ENCODE data around the gene FSTL1.

FSTL1 gene

GRCh38 chr3:120418446-120418845 is 32.3 kb downstream of the FSTL1 start (continued):
- TF ChIP-seq ZNF366 (tag by site-specific recombination; conservative IDR thresholded peaks at IDR 0.05) (no peak), ZNF600 (tag by site-specific recombination; IDR thresholded peaks at IDR 0.05) (no peak), ZNF660 (tag by site-specific recombination; IDR thresholded peaks at IDR 0.05) (no peak), ZNF311 (tag by site-specific recombination; IDR thresholded peaks at IDR 0.05; ENCODE audit: borderline replicate concordance) (no peak), TRIM28 (IDR thresholded peaks at IDR 0.05; ENCODE audit: borderline replicate concordance, low read length) (no peak), ZNF610 (tag by site-specific recombination; IDR thresholded peaks at IDR 0.05; ENCODE audit: borderline replicate concordance) (no peak), ZNF133 (tag by site-specific recombination; IDR thresholded peaks at IDR 0.05) (no peak)

DNA sequence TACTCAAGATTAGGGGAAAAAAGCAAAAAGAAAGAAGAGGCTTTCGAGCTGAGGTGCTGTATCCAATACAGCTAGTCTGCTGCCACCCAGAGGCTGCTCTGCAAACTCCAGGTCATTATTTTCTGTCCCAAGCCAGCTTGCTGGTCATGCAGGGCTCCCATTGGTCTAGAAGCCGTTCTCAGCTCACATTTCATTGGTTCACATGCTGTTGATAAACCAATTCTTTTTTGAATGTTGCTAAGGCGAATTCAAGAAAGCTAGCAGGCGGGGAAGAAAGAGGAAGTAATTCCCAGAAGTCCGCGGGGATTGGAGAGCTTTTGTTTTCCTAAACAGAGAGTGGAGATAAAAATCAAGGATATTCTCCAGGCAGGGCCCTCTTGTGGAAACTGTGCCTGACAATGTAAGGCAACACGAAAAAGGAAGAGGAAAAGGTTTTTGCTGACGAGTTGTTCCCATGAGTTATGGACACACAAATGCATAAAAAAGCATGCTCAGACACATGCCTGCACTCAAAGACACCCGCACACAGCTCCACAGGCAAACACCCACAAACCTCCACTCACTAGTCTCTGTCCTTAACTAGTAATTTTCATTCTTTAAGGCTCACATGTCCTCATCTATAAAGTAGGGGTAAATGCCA is 33.4 kb downstream of the FSTL1 start:
- CTCF ChIA-PET: interaction anchor here (0.5 to 4.2 kb wide), 53 partner anchors 8 to 564 kb away, joined by 3 to 83 read pairs (median 4); partner anchors contain the start of gene LRRC58
- Histone ChIP-seq H3K4me1 (ENCODE audit: control insufficient read depth, insufficient read depth, low read length) (no peaks in the 10 kb centered on the region), H3K27ac (ENCODE audit: extremely low read depth, low read depth, low read length) (peak overlapping the region; percentile 40; the same call in 1 of the 2 replicates), H3K36me3 (ENCODE audit: control insufficient read depth in 2 of 2, insufficient read depth in 1 of 2, low read length in 2 of 2) (peaks cover 0 to 23% of the 10 kb centered on the region in 2 experiments; a peak in 1 of 3 replicates), H3K9me3 (ENCODE audit: control insufficient read depth, insufficient read depth, low read depth, low read length) (no peaks in the 10 kb centered on the region), H3K4me3 (ENCODE audit: low read depth, low read length) (peak overlapping the region; percentile 13)
- POLR2A ChIA-PET: interaction anchor here (0.7 to 1.5 kb wide), 5 partner anchors 19 to 322 kb away, joined by 3 to 9 read pairs (median 5); partner anchors contain the start of genes LRRC58 and NDUFB4
- no peak for TF ChIP-seq ZNF488 (tag by site-specific recombination; IDR thresholded peaks at IDR 0.05)
- TF ChIP-seq, protein P1, sequence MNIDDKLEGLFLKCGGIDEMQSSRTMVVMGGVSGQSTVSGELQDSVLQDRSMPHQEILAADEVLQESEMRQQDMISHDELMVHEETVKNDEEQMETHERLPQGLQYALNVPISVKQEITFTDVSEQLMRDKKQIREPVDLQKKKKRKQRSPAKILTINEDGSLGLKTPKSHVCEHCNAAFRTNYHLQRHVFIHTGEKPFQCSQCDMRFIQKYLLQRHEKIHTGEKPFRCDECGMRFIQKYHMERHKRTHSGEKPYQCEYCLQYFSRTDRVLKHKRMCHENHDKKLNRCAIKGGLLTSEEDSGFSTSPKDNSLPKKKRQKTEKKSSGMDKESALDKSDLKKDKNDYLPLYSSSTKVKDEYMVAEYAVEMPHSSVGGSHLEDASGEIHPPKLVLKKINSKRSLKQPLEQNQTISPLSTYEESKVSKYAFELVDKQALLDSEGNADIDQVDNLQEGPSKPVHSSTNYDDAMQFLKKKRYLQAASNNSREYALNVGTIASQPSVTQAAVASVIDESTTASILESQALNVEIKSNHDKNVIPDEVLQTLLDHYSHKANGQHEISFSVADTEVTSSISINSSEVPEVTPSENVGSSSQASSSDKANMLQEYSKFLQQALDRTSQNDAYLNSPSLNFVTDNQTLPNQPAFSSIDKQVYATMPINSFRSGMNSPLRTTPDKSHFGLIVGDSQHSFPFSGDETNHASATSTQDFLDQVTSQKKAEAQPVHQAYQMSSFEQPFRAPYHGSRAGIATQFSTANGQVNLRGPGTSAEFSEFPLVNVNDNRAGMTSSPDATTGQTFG (tag by site-specific recombination; IDR thresholded peaks at IDR 0.05; ENCODE audit: borderline replicate concordance): no peak
- TF ChIP-seq TRIM28 (IDR thresholded peaks at IDR 0.05; ENCODE audit: borderline replicate concordance, low read length): peak; percentile 38; the same call in 1 of the 2 replicates
- TF ChIP-seq PRDM1 (tag by site-specific recombination; IDR thresholded peaks at IDR 0.05): peak; percentile 50; the same call in 1 of the 2 replicates
- no peak for TF ChIP-seq ZNF274 (IDR thresholded peaks at IDR 0.05; ENCODE audit: low read length)
- TF ChIP-seq ZNF274 (tag by site-specific recombination; IDR thresholded peaks at IDR 0.05; ENCODE audit: borderline replicate concordance): no peak
- no peak for TF ChIP-seq SCRT2 (tag by site-specific recombination; IDR thresholded peaks at IDR 0.05)
- TF ChIP-seq ZNF146 (tag by site-specific recombination; IDR thresholded peaks at IDR 0.05): no peak
- no peak for TF ChIP-seq ZNF629 (tag by site-specific recombination; IDR thresholded peaks at IDR 0.05)
- peak; percentile 70 for TF ChIP-seq SP2 (tag by site-specific recombination; IDR thresholded peaks at IDR 0.05)
- no peak for TF ChIP-seq ZNF529 (tag by site-specific recombination; IDR thresholded peaks at IDR 0.05; ENCODE audit: insufficient replicate concordance)
- peak; percentile 74 for TF ChIP-seq SETDB1 (IDR thresholded peaks at IDR 0.05; ENCODE audit: insufficient read length, low read length)
- TF ChIP-seq CTCF (tag by site-specific recombination; IDR thresholded peaks at IDR 0.05): peak; percentile 71; the same call in 1 of the 2 replicates
- TF ChIP-seq ZNF366 (tag by site-specific recombination; conservative IDR thresholded peaks at IDR 0.05): peak; percentile 13; the same call in 1 of the 2 replicates
- no peak for TF ChIP-seq ZNF221 (tag by site-specific recombination; IDR thresholded peaks at IDR 0.05; ENCODE audit: borderline replicate concordance)
- peak; percentile 54; the same call in 1 of the 2 replicates for TF ChIP-seq ZNF10 (tag by site-specific recombination; IDR thresholded peaks at IDR 0.05)
- TF ChIP-seq ZNF792 (tag by site-specific recombination; IDR thresholded peaks at IDR 0.05): no peak
- TF ChIP-seq ZNF239 (tag by site-specific recombination; IDR thresholded peaks at IDR 0.05): no peak
- TF ChIP-seq ZBTB20 (tag by site-specific recombination; IDR thresholded peaks at IDR 0.05): no peak
- no peak for TF ChIP-seq ZNF155 (tag by site-specific recombination; IDR thresholded peaks at IDR 0.05)
- TF ChIP-seq, protein P2, sequence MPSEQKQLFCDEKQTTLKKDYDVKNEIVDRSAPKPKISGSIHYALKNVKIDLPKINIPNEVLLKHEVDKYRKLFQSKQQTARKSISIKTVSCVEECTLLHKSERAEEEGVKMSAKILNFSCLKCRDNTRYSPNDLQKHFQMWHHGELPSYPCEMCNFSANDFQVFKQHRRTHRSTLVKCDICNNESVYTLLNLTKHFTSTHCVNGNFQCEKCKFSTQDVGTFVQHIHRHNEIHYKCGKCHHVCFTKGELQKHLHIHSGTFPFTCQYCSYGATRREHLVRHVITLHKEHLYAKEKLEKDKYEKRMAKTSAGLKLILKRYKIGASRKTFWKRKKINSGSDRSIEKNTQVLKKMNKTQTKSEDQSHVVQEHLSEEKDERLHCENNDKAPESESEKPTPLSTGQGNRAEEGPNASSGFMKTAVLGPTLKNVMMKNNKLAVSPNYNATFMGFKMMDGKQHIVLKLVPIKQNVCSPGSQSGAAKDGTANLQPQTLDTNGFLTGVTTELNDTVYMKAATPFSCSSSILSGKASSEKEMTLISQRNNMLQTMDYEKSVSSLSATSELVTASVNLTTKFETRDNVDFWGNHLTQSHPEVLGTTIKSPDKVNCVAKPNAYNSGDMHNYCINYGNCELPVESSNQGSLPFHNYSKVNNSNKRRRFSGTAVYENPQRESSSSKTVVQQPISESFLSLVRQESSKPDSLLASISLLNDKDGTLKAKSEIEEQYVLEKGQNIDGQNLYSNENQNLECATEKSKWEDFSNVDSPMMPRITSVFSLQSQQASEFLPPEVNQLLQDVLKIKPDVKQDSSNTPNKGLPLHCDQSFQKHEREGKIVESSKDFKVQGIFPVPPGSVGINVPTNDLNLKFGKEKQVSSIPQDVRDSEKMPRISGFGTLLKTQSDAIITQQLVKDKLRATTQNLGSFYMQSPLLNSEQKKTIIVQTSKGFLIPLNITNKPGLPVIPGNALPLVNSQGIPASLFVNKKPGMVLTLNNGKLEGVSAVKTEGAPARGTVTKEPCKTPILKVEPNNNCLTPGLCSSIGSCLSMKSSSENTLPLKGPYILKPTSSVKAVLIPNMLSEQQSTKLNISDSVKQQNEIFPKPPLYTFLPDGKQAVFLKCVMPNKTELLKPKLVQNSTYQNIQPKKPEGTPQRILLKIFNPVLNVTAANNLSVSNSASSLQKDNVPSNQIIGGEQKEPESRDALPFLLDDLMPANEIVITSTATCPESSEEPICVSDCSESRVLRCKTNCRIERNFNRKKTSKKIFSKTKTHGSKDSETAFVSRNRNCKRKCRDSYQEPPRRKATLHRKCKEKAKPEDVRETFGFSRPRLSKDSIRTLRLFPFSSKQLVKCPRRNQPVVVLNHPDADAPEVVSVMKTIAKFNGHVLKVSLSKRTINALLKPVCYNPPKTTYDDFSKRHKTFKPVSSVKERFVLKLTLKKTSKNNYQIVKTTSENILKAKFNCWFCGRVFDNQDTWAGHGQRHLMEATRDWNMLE (tag by site-specific recombination; conservative IDR thresholded peaks at IDR 0.05; ENCODE audit: low read depth): 0 out of 2 replicates have a peak, but pooled peaks have one; percentile 33
